Testis (tissue), 5 donors: Measurements from ENCODE around the gene PXN. TPM values are rescaled to one million over a fixed set of nuclear protein-coding genes. Genes with fewer than 3 reads are reported as not detected.
A peak's percentile ranks its signal among the peaks of the same experiment; 100 is the strongest.

Source experiments
- DNase-seq: peaks from one replicate; pipeline ENCODE4 v3.0.0-alpha.2; 2019
- H3K27ac ChIP-seq, 2 donors: fragments of 200-600 bp; sonication (generic); one replicate each; pipeline ENCODE4 v1.5.1; 2019
- H3K27me3 ChIP-seq: fragments of 200-600 bp; sonication (generic); one replicate; pipeline ENCODE4 v1.5.1; 2019
- H3K36me3 ChIP-seq: fragments of 200-600 bp; sonication (generic); one replicate; pipeline ENCODE4 v1.5.1; 2017; ENCODE audit warnings: low read depth; ENCODE audit errors: missing control alignments
- H3K4me1 ChIP-seq: fragments of 200-600 bp; sonication (generic); one replicate; pipeline ENCODE4 v1.5.1; 2019
- H3K4me3 ChIP-seq, 2 donors: fragments of 200-600 bp; sonication (generic); one replicate each; pipeline ENCODE4 v1.5.1; 2017 to 2019
- H3K9me3 ChIP-seq: fragments of 200-600 bp; sonication (generic); one replicate; pipeline ENCODE4 v1.5.1; 2017
- CTCF ChIP-seq, 3 experiments: fragments of 450-650 bp in 2 of 3; fragments of 200-600 bp in 1 of 3; sonication (generic) in 1 of 3; IDR thresholded peaks; one replicate each; pipeline ENCODE4 v1.5.1; 2016 to 2019; ENCODE audit warnings: antibody characterized with exemption in 3 of 3, mild to moderate bottlenecking in 2 of 3, moderate library complexity in 1 of 3
- POLR2A ChIP-seq: fragments of 450-650 bp; IDR thresholded peaks from one replicate; pipeline ENCODE4 v1.6.1; 2017; ENCODE audit warnings: antibody characterized with exemption, mild to moderate bottlenecking, moderate library complexity
- WGBS, 2 donors: methylation state at CpG; one replicate each; pipeline ENCODE4 v1.1.5; 2018; 5-methylcytosine and 5-hydroxymethylcytosine counted together
- intact Hi-C: fragments of 100-400 bp; cut with DNase I; formaldehyde crosslinking; loops from one replicate; pipeline ENCODE4 v1.15.1; 2023; ENCODE audit warnings: low total_unique reads
- long read RNA-seq, 2 donors: transcript quantifications; one replicate each; lab custom pipeline, GENCODE V29; 2026
- polyA plus RNA-seq: library from polyadenylated mRNA; stranded (reverse); fragments of 350-450 nt; fragmentation: Illumina TruSeq; extraction: RNeasy Lipid Tissue Mini Kit (QIAGEN cat#74804); gene quantifications from one replicate; pipeline ENCODE4 v1.2.3, GENCODE V29; 2014; ENCODE audit warnings: low read depth, low replicate concordance; ENCODE audit not compliant: insufficient read depth
- total RNA-seq, 2 donors: library from RNA; depleted of rRNA; stranded (reverse); fragments of >200 nt; gene quantifications; one replicate each; pipeline ENCODE4 v1.2.3, GENCODE V29; 2016

Gene PXN
- total RNA-seq: 10 to 100 TPM; 81.8 to 84.9 TPM
- polyA plus RNA-seq: 89.6 TPM
- long read RNA-seq, donor 1, transcript PXN-204 (11 exons, 3,683 nt): major isoform, 9 of 19 reads
- long read RNA-seq, donor 1, partial matches to known transcripts: 8 of 19 reads
- long read RNA-seq, donor 1, other reads (novel, unspliced or antisense): 0 of 19 reads
- long read RNA-seq, donor 2, transcript PXN-204 (11 exons, 3,683 nt): major isoform, 8 of 13 reads
- long read RNA-seq, donor 2, transcript PXN-201 (12 exons, 3,785 nt): minor isoform, 5 of 13 reads
- long read RNA-seq, donor 2, partial matches to known transcripts: 0 of 13 reads
- long read RNA-seq, donor 2, other reads (novel, unspliced or antisense): 0 of 13 reads

GRCh38 chr12:120265473-120266179 is at the start of gene PXN:
TSS of gene PXN (minus strand) at chr12:120265730. CDS start at chr12:120265629, 101 bp downstream.
- Histone ChIP-seq H3K4me3 (peak within 1 kb of the TSS; percentile 94 to 95), H3K9me3 (no peaks in the 10 kb centered on the region), H3K36me3 (no peaks in the 10 kb centered on the region), H3K4me1 (peaks cover 39% of the 10 kb centered on the region), H3K27me3 (no peaks in the 10 kb centered on the region), H3K27ac (peak within 1 kb of the TSS; percentile 94 to 95)
- 1 to 3% methylated on average over 21 to 58 of the region's 81 CpGs for WGBS, 2 donors
- intact Hi-C loops: no loop called here
- peak; percentile 91 for DNase-seq
- TF ChIP-seq CTCF (IDR thresholded peaks at IDR 0.05) (peak; percentile 85 to 92 (median 90)), POLR2A (no peak)

- Histone ChIP-seq H3K27me3 (no peaks in the 10 kb centered on the region), H3K9me3 (no peaks in the 10 kb centered on the region), H3K4me1 (peaks cover 7% of the 10 kb centered on the region), H3K4me3 (no peak overlapping the region), H3K27ac (no peak overlapping the region), H3K36me3 (no peaks in the 10 kb centered on the region)
- WGBS, 2 donors: 67 to 70% methylated on average over 5 of the region's 5 CpGs
- no peak for TF ChIP-seq CTCF (IDR thresholded peaks at IDR 0.05)
- TF ChIP-seq POLR2A: no peak
- intact Hi-C loops: no loop called here
- no peak for DNase-seq
Observed at GRCh38 chr12:120314220-120314619, 48.7 kb upstream of the PXN start.

GRCh38 chr12:120301962-120302815 is 36.7 kb upstream of the PXN start, which contains the start of gene SIRT4:
TSS of gene SIRT4 (plus strand) at chr12:120302321. CDS start at chr12:120303562, 1,241 bp downstream.
- Histone ChIP-seq H3K9me3 (no peaks in the 10 kb centered on the region), H3K4me1 (no peaks in the 10 kb centered on the region), H3K36me3 (no peaks in the 10 kb centered on the region), H3K27ac (peak within 1 kb of the TSS in 1 of 2 donors; percentile 47), H3K4me3 (peak within 1 kb of the TSS; percentile 62 to 64), H3K27me3 (no peaks in the 10 kb centered on the region)
- TF ChIP-seq CTCF (IDR thresholded peaks at IDR 0.05): peak; percentile 62 to 79 (median 67)
- no peak for TF ChIP-seq POLR2A
- DNase-seq: peak; percentile 98
- intact Hi-C loops: no loop called here
- 4 to 7% methylated on average over 31 of the region's 31 CpGs for WGBS, 2 donors

- no peaks in the 10 kb centered on the region for H3K36me3 ChIP-seq
- H3K27me3 ChIP-seq: no peaks in the 10 kb centered on the region
- 0 to 1% methylated on average over 29 of the region's 29 CpGs for WGBS, 2 donors
- intact Hi-C loops: no loop called here
- peak within 1 kb of the TSS; percentile 59 to 73 for H3K4me3 ChIP-seq
- no peak for TF ChIP-seq CTCF (IDR thresholded peaks at IDR 0.05)
- TF ChIP-seq POLR2A: peak; percentile 8
- no peaks in the 10 kb centered on the region for H3K9me3 ChIP-seq
- H3K27ac ChIP-seq: peak within 1 kb of the TSS; percentile 97 to 98
- peaks cover 6% of the 10 kb centered on the region for H3K4me1 ChIP-seq
- DNase-seq: peak; percentile 90
Observed at GRCh38 chr12:120292661-120293531, 27.4 kb upstream of the PXN start, which contains the start of gene RNU4-1. TSS of gene RNU4-1 (minus strand) at chr12:120293237.
